ENCODE results near the gene DLGAP1. TPM values are rescaled to one million over a fixed set of nuclear protein-coding genes. Genes with fewer than 3 reads are reported as not detected.
A peak's percentile ranks its signal among the peaks of the same experiment; 100 is the strongest.

The DLGAP1 gene
- polyA plus RNA-seq, 1 of the 3 experiments (the other 2 are of a cell fraction) = not detected

GRCh38 chr18:3597409-3598357, 857.4 kb downstream of the DLGAP1 start:
- H3K4me1 ChIP-seq (ENCODE audit: control insufficient read depth in 1 of 2, insufficient read depth in 2 of 2, low read depth in 1 of 2, low read length in 1 of 2) = peaks cover 41 to 42% of the 10 kb centered on the region in 2 experiments
- H3K79me2 ChIP-seq (ENCODE audit: insufficient read depth) = peaks cover 41% of the 10 kb centered on the region
- H3F3A ChIP-seq (replicated peaks; ENCODE audit: insufficient read depth) = peaks cover 48% of the 10 kb centered on the region
- DNase-seq = no peak
- WGBS (ENCODE audit: low lambda C conversion rate) = 91% methylated on average over 19 of the region's 22 CpGs
- ChIA-PET CTCF (interaction anchor here (0.8 to 6.1 kb wide), 9 partner anchors 13 to 432 kb away, joined by 3 to 76 read pairs (median 8); no protein-coding TSS in a partner anchor), POLR2A (no interaction called here)
- peak overlapping the region; percentile 100 for H3K27ac ChIP-seq (ENCODE audit: low read depth in 2 of 2, low read length in 1 of 2)
- H4K20me1 ChIP-seq (ENCODE audit: insufficient read depth) = no peaks in the 10 kb centered on the region
- no peaks in the 10 kb centered on the region for H3K27me3 ChIP-seq (ENCODE audit: insufficient read depth)
- peak overlapping the region; percentile 93 for H3K4me2 ChIP-seq
- no peak overlapping the region for H2AFZ ChIP-seq (ENCODE audit: low read depth)
- H3K36me3 ChIP-seq (replicated peaks in 1 of 2; ENCODE audit: control insufficient read depth in 1 of 2, insufficient read depth in 2 of 2, low read length in 1 of 2) = peaks cover 0 to 4% of the 10 kb centered on the region in 2 experiments
- peak overlapping the region; percentile 92; the same call in 1 of the 2 replicates for H3K9ac ChIP-seq
- no peaks in the 10 kb centered on the region for H3K9me2 ChIP-seq
- no peak overlapping the region for H3K4me3 ChIP-seq (ENCODE audit: low read depth in 2 of 2, low read length in 1 of 2)
- TF ChIP-seq SMC3 (IDR thresholded peaks at IDR 0.05; ENCODE audit: low read depth, low read length) (no peak), GATA2 (CRISPR knock-in tag; IDR thresholded peaks at IDR 0.05) (no peak), CTCF (IDR thresholded peaks at IDR 0.05) (no peak), GABPA (IDR thresholded peaks at IDR 0.05; ENCODE audit: low read depth) (no peak), TCF12 (IDR thresholded peaks at IDR 0.05) (no peak)
- no peaks in the 10 kb centered on the region for H3K9me3 ChIP-seq

GRCh38 chr18:3596637-3597384, 858.3 kb downstream of the DLGAP1 start:
- Histone ChIP-seq H3K4me1 (ENCODE audit: control insufficient read depth in 1 of 2, insufficient read depth in 2 of 2, low read depth in 1 of 2, low read length in 1 of 2) (peaks cover 36 to 50% of the 10 kb centered on the region in 2 experiments), H3K27ac (ENCODE audit: low read depth in 2 of 2, low read length in 1 of 2) (peak overlapping the region; percentile 100), H3K79me2 (ENCODE audit: insufficient read depth) (peaks cover 41% of the 10 kb centered on the region), H3K36me3 (replicated peaks in 1 of 2; ENCODE audit: control insufficient read depth in 1 of 2, insufficient read depth in 2 of 2, low read length in 1 of 2) (peaks cover 0 to 4% of the 10 kb centered on the region in 2 experiments), H3K4me2 (peak overlapping the region; percentile 93), H3K9ac (peak overlapping the region; percentile 92; the same call in 1 of the 2 replicates), H3K27me3 (ENCODE audit: insufficient read depth) (no peaks in the 10 kb centered on the region), H3K9me3 (no peaks in the 10 kb centered on the region), H3K4me3 (ENCODE audit: low read depth in 2 of 2, low read length in 1 of 2) (peak overlapping the region in 1 of 2 experiments; percentile 17; a peak in 1 of 4 replicates), H2AFZ (ENCODE audit: low read depth) (no peak overlapping the region), H3F3A (replicated peaks; ENCODE audit: insufficient read depth) (peaks cover 49% of the 10 kb centered on the region), H3K9me2 (no peaks in the 10 kb centered on the region), H4K20me1 (ENCODE audit: insufficient read depth) (no peaks in the 10 kb centered on the region)
- POLR2A ChIA-PET = no interaction called here
- peak; percentile 69 for DNase-seq
- CTCF ChIA-PET = interaction anchor here (0.8 to 6.1 kb wide), 11 partner anchors 8 to 316 kb away, joined by 3 to 76 read pairs (median 5); no protein-coding TSS in a partner anchor
- 55% methylated on average over 15 of the region's 17 CpGs for WGBS (ENCODE audit: low lambda C conversion rate)
- no peak for TF ChIP-seq REST (IDR thresholded peaks at IDR 0.05; ENCODE audit: low read depth, low read length)
- no peak for TF ChIP-seq IRF3 (IDR thresholded peaks at IDR 0.05; ENCODE audit: low read depth, low read length)
- no peak for TF ChIP-seq ZBTB33 (IDR thresholded peaks at IDR 0.05; ENCODE audit: borderline replicate concordance, low read depth)
- peak; percentile 59; the same call in 1 of the 2 replicates for TF ChIP-seq MXI1 (IDR thresholded peaks at IDR 0.05; ENCODE audit: low read depth, low read length)
- TF ChIP-seq RAD21 (IDR thresholded peaks at IDR 0.05; ENCODE audit: low read length) = peak; percentile 61
- no peak for TF ChIP-seq CHD2 (IDR thresholded peaks at IDR 0.05; ENCODE audit: low read length, partially characterized antibody)
- peak; percentile 28 for TF ChIP-seq CTCF (IDR thresholded peaks at IDR 0.05)
